GM18505 (cell line): ENCODE data around the gene PSD2.

Experiments used
- ATAC-seq: cut with Tn5 transposase; IDR thresholded peaks from one replicate; pipeline ENCODE4 v1.9.1; 2021; ENCODE audit not compliant: unreplicated experiment
- POLR2A ChIP-seq: IDR thresholded peaks from 4 replicates; pipeline ENCODE4 v1.6.1; 2011; ENCODE audit warnings: borderline replicate concordance; ENCODE audit not compliant: insufficient read depth, insufficient read length; ENCODE audit errors: extremely low read depth

Gene PSD2

DNA sequence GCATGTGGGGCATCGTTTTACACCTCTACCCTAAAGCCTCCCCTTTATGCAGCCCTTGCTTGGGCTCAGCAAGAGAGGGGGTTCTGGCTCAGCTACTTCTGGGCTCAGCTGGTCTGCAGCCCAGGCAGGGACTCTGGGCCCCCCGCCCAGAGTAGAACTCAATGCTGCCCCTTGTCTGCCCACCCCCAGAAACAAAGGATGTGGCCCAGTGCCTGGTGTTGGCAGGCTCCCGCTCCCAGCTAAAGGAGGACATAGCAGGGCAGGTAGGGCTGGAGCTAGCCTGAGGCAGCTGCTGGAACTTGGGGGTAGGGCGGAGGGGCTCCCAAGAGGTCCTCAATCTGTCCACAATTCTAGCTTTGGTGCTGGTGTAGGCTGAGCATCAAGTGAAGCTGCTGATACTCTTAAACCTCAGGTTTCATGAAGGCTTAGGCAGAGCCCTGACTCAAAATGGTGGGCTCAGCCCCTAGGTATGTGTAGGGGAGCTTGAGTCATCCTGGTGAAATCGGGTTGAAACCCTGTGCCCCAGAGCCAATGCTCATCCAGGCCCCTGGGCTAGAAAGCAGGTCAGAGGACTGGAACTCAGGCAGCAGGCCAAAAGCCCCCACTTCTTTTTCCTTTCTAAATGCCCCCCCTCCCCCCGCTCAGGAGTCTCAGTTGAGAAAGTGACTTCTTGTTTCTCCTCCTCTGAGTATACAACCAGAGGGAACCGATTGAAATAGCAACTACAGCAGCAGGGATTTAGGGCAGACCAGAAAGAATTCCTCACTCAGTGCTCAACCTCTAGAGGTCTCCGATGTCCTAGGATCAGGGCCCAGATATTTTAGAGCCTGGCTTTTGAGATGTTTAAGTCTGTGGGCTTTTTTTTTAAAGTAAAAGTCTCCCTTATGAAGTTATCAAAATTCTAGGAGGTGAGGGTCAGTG is 11.4 kb downstream of the PSD2 start:
- no peak for ATAC-seq
- no peak for TF ChIP-seq POLR2A

DNA sequence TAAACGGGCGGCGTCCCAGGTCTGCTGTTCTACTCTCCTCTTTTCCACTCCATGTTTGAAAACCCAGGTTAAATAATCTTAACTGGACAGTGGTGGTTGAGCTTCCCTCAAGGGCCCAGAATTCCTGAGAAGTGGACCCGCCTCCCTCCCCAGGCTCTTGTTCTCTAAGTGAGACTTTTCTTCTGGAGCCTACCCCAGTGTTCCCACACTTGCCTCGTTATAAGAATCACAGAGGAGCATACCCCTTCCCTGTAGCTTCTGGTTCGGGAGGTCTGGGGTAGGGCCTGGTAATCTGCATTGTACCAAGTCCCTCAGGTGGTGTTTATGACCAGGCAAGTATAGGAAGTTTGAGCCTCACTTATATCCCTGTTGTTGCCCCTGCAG is 12.0 kb downstream of the PSD2 start:
- no peak for TF ChIP-seq POLR2A
- no peak for ATAC-seq

DNA sequence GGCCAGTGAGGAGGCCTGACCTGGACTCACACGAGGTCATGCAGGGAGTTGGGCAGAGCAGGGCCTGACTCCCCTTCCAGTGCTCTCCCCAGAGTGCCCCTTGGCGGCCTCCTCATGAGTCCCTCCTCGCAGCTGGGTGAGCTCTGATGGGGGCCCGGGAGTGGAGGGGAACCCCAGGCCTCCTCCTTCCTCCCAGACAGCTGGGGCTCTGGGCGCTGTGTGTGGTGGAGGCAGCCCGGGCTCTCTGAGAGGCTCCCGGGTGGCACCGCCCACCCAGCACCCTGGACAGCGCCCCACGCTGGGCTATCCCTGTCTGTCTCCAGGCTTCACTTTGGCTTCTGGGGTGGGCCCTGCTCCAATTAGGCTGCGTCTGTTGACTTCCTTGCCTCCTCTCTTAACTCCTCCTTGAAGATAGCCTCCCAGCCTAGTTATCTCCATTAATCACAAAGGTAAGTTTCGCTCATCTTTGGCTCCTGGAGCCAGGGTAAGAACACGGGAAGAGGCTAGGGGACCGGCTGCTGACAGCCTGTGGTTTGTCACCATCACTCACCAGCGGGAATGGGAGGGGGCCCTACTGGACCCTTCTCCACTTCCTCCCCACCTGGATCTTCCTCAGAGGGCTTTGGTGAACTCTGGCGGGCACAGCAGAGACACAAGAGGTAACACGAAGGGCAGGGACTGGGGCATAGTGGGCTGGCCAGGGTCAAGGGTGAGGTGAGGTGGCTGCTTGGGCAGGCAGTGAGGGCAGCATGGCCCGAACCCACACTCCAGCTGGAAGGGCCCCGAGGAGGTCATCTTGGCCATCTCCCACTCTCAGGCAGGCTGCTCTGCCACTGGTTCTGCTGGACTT is 13.1 kb downstream of the PSD2 start:
- no peak for ATAC-seq
- TF ChIP-seq POLR2A = no peak

DNA sequence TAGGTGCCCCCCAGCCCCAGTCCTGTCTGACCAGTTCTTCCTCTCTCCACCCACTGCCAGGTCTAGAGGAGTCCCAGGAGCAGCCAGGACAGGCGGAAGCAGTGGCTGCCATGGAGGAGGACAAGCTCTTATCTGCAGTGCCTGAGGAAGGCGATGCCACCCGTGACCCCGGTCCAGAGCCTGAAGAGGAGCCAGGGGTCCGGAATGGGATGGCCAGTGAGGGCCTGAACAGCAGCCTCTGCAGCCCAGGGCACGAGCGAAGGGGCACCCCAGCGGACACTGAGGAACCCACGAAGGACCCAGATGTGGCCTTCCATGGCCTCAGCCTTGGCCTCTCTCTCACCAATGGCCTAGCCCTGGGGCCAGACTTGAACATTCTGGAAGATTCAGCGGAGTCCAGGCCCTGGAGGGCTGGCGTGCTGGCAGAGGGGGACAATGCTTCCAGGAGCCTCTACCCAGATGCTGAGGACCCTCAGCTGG is 13.8 kb downstream of the PSD2 start:
- ATAC-seq = no peak
- TF ChIP-seq POLR2A = no peak

DNA sequence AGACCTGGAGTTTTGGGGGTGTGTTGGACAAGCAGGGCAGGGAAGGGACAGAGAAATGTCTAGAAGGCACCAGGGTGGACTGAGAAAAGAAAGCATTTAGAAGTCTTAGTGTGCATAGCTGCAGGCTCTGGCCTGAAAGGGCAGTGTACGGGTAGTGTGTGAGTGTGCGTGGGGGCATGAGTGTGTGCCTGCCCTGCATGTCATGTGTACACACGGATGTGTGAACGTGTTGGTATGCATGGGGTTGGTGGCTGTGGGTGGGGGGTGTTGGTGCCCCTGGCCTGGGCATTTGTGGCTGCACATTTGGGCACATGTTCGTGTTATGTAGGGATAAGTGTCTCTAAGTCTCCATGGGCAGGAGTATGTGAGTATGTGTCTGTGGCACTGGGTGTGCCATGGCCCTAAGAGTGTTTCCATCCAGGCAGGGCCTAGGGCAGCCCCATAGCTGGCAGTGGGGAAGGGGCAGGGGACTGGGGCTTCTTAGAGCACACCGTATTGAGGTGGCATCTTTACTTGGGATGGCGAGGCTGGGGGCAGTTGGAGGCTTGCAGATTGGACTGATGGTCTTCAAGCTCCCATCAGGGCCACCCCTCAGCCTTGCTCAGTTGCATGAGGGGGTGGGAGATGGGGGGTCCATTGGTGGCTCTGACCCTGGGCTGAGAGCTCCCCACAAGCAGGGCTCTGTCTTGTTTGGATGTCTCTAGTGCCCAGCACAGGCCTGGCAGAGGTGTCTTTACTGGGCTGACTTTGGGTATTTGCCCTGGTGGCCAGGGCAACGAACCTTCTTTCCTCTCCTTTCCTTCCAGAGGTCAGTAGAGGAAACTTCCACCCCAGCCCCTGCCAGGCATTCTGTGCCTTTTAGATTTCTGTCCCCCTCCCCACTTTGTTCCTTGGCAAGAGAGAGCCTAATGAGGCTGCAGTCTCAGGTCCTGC is 15.0 kb downstream of the PSD2 start:
- TF ChIP-seq POLR2A = no peak
- ATAC-seq = no peak

DNA sequence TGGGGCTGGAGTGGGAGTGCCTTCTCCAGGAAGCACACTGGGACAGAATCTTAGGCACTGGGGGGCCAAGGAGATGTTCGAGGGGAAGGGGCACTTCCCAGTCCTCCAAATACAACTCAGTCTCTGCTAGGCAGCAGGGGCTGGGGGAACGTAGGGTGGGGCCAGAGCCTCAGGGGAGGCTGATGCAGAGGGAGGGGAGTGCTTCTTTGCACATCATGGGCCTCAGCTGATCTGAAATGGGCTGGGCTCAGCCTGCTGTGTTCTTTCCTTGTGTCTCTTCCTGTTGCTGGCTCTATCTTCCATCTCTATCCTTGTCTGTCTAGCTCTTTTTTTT is 15.6 kb downstream of the PSD2 start:
- ATAC-seq = no peak
- no peak for TF ChIP-seq POLR2A

DNA sequence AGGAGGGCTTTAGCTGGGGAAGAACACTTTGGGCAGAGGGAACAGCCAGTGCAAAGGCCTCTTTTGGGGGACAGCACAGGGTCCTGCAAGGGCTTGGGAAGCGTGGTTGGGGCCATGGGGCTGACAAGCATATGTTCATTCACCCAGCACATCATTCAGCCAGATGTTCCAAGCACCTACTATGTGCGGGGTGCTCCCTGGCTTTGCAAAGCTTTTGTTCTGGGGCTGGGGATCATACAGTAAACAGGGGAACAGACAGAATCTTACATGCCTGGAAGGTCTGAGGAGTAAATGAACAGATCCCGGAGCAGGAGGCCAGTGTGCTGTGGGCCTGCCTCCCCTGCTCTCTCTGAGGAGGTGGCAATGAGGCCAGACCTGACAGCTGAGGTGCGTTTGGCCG is 16.7 kb downstream of the PSD2 start:
- ATAC-seq = no peak
- no peak for TF ChIP-seq POLR2A

DNA sequence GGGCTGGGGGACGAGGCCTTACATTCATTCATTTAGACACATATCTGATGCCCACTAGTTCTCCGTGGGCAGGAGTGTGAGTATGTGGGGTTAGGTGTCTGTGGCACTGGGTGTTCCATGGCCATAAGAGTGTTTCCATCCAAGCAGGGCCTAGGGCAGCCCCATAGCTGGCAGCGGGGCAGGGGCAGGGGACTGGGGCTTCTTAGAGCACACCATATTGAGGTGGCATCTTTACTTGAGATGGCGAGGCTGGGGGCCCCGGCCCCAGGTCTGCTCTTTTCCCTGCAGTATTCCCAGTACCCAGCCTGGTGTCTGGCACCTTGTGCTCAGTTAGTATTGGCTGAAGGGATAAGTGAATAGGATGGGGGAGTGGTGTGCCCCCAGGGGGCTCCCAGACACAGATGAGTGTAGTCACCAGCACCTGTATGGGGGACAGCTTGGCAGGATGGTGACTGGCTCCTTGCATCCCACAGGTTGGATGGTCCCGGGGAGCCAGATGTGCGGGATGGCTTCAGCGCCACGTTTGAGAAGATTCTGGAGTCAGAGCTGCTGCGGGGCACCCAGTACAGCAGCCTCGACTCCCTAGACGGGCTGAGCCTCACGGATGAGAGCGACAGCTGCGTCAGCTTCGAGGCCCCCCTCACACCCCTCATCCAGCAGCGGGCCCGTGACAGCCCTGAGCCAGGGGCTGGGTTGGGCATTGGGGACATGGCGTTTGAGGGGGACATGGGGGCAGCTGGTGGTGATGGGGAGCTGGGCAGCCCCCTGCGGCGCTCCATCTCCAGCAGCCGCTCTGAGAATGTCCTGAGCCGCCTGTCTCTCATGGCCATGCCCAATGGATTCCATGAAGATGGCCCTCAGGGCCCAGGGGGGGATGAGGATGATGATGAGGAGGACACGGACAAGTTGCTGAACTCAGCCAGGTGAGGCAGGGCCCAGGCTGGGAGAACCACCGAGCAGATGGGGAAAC is 17.5 kb downstream of the PSD2 start:
- no peak for TF ChIP-seq POLR2A
- no peak for ATAC-seq

DNA sequence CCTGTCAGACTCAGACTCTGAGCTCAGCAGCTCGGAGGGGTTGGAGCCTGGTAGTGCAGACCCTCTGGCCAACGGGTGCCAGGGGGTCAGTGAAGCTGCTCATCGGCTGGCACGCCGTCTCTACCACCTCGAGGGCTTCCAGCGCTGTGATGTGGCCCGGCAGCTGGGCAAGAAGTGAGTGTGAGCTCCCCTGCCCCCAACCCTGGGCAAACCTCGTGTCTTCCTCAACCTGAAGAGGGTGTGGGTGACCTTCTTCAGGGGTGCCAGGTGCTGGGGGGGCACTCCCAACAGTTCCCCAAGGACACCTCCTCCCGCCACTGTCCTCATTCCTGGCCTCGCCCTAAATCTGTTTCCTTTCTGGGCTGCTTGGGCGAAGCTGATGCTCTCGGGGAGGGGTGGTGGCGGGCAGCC is 18.6 kb downstream of the PSD2 start:
- no peak for TF ChIP-seq POLR2A
- no peak for ATAC-seq

DNA sequence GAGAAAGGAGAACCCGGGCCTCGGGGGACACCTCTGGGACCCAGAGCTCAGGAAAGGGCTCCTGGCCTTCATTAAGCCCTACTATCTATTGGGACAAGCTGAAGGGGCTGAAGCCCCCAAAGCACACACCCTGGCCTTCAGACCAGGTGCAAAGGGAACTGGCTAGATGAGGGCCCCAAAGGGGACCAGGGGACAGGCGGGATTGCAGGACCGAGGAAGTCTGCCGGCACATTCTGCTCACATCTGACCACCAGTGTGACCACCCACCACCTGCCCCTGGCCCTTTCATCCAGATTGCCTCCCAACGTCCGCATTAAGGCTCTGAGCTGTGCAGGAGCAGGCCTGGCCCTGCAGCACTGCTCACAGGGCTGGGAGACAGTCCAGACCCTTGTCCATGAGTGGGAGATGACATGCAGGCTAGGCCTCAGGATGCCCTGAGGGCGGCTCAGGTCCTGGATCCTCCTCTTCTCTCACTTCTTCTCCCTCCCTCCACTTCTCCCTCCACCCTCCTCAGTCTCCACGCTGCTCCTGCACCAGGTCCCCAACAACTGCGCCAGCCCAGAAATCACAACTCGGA is 19.2 kb downstream of the PSD2 start:
- ATAC-seq = no peak
- TF ChIP-seq POLR2A = no peak

DNA sequence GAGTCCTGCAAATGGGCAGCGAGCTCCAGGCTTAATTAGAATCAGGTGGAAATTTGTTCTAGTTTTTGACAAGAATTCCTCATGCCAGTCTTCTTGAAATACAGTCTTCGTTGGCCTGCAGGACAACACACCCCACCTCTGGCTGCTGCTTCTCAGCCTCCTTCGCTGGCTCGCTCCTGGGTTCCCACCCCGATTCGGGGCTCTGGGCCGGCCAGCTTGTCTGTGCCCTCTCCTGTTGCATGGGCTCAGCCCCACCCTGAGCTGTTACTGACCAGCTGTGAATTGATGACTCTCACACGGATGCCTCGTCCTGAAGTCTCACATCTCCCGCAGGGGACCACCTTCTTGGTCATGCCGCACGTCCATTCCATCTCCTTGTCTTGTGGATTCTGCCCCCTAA is 21.0 kb downstream of the PSD2 start:
- no peak for TF ChIP-seq POLR2A
- ATAC-seq = no peak
